CD14-positive monocyte (primary cell): ENCODE measurements around the gene SF3A1. TPM values are rescaled to one million over a fixed set of nuclear protein-coding genes. Genes with fewer than 3 reads are reported as not detected.

Experiments
- DNase-seq, 3 donors: peaks; one replicate each; pipeline ENCODE4 v3.0.0-alpha.2; 2011 to 2022
- H2AFZ ChIP-seq: 2 replicates; pipeline ENCODE4 v1.6.0; 2012; ENCODE audit warnings: mild to moderate bottlenecking, low read depth, low read length, inconsistent platforms; ENCODE audit not compliant: insufficient read depth, poor library complexity, severe bottlenecking
- H3K27ac ChIP-seq, 2 donors: 1 replicate in 1 of 2; 2 replicates in 1 of 2; pipeline ENCODE4 v1.5.1; 2012 to 2013; ENCODE audit warnings: low read length in 2 of 2, control low read depth in 1 of 2, inconsistent platforms in 1 of 2, low read depth in 1 of 2, mild to moderate bottlenecking in 1 of 2
- H3K27me3 ChIP-seq, 2 donors: one replicate each; pipeline versions ENCODE4 v1.6.0 to v1.6.1; 2011 to 2013; ENCODE audit warnings: low read length in 2 of 2; ENCODE audit not compliant: control insufficient read depth in 2 of 2, insufficient read depth in 2 of 2
- H3K36me3 ChIP-seq, 2 donors: replicated peaks in 1 of 2; 1 replicate in 1 of 2; 2 replicates in 1 of 2; pipeline versions ENCODE4 v1.5.1 to v1.6.1; 2012 to 2013; ENCODE audit warnings: low read length in 2 of 2, control low read depth in 1 of 2, inconsistent platforms in 1 of 2, mild to moderate bottlenecking in 1 of 2; ENCODE audit not compliant: insufficient read depth in 2 of 2, control insufficient read depth in 1 of 2
- H3K4me1 ChIP-seq, 2 donors: 1 replicate in 1 of 2; 2 replicates in 1 of 2; pipeline versions ENCODE4 v1.5.1 to v1.6.1; 2012 to 2013; ENCODE audit warnings: low read length in 2 of 2, control low read depth in 1 of 2, inconsistent platforms in 1 of 2, mild to moderate bottlenecking in 1 of 2, moderate library complexity in 1 of 2; ENCODE audit not compliant: insufficient read depth in 2 of 2, control insufficient read depth in 1 of 2
- H3K4me2 ChIP-seq: replicated peaks from 2 replicates; pipeline ENCODE3; 2012; ENCODE audit warnings: low read length, moderate library complexity, mild to moderate bottlenecking; ENCODE audit not compliant: poor library complexity, severe bottlenecking; ENCODE audit errors: extremely low read depth
- H3K4me3 ChIP-seq, 3 experiments: fragments of 200-600 bp in 1 of 3; sonication (generic) in 1 of 3; replicated peaks in 1 of 3; 1 replicate in 2 of 3; 2 replicates in 1 of 3; pipeline ENCODE4 v1.5.1; 2011 to 2013; ENCODE audit warnings: low read length in 3 of 3, mild to moderate bottlenecking in 3 of 3, control low read depth in 2 of 3, low read depth in 2 of 3, inconsistent platforms in 1 of 3, moderate library complexity in 1 of 3
- H3K79me2 ChIP-seq: 2 replicates; pipeline ENCODE4 v1.6.0; 2012; ENCODE audit warnings: mild to moderate bottlenecking, control low read depth, inconsistent platforms, low read length, moderate library complexity; ENCODE audit not compliant: insufficient read depth
- H3K9ac ChIP-seq: 2 replicates; pipeline ENCODE4 v1.6.0; 2017; ENCODE audit warnings: low read length, mild to moderate bottlenecking; ENCODE audit not compliant: insufficient read depth, poor library complexity, severe bottlenecking
- H3K9me3 ChIP-seq, 2 donors: replicated peaks in 1 of 2; 1 replicate in 1 of 2; 2 replicates in 1 of 2; pipeline versions ENCODE4 v1.5.1 to v1.6.1; 2012 to 2013; ENCODE audit warnings: low read length in 2 of 2, control low read depth in 1 of 2; ENCODE audit not compliant: control insufficient read depth in 1 of 2, insufficient read depth in 1 of 2
- H4K20me1 ChIP-seq: 2 replicates; pipeline ENCODE4 v1.6.0; 2012; ENCODE audit warnings: mild to moderate bottlenecking, low read length, control low read depth, moderate library complexity; ENCODE audit not compliant: insufficient read depth
- H3K27ac Mint-ChIP-seq, 7 donors: one replicate each; pipeline ENCODE4 v1.8.0; 2020; ENCODE audit warnings: mild to moderate bottlenecking in 7 of 7, mixed read lengths in 7 of 7, moderate library complexity in 6 of 7, inconsistent platforms in 2 of 7
- H3K27me3 Mint-ChIP-seq, 3 donors: one replicate each; pipeline ENCODE4 v1.8.0; 2021 to 2022; ENCODE audit warnings: low read depth in 3 of 3, mild to moderate bottlenecking in 3 of 3, mixed read lengths in 3 of 3, moderate library complexity in 3 of 3, inconsistent platforms in 1 of 3
- H3K36me3 Mint-ChIP-seq, 2 donors: one replicate each; pipeline ENCODE4 v1.8.0; 2020; ENCODE audit warnings: mixed read lengths in 2 of 2, inconsistent platforms in 1 of 2, mild to moderate bottlenecking in 1 of 2
- H3K4me1 Mint-ChIP-seq: one replicate; pipeline ENCODE4 v1.8.0; 2020; ENCODE audit warnings: mild to moderate bottlenecking, mixed read lengths
- H3K4me3 Mint-ChIP-seq, 2 donors: one replicate each; pipeline ENCODE4 v1.8.0; 2020; ENCODE audit warnings: mild to moderate bottlenecking in 2 of 2, mixed read lengths in 2 of 2, moderate library complexity in 1 of 2
- H3K9me3 Mint-ChIP-seq, 7 donors: one replicate each; pipeline ENCODE4 v1.8.0; 2020 to 2022; ENCODE audit warnings: mixed read lengths in 7 of 7, mild to moderate bottlenecking in 6 of 7, moderate library complexity in 6 of 7, inconsistent platforms in 2 of 7
- CTCF ChIP-seq: fragments of 200-600 bp; IDR thresholded peaks from one replicate; pipeline ENCODE4 v1.8.0; 2022; ENCODE audit warnings: antibody characterized with exemption, mild to moderate bottlenecking
- WGBS: methylation state at CpG from one replicate; pipeline ENCODE4 v1.1.5; 2013; ENCODE audit warnings: missing lambda C conversion rate; ENCODE audit not compliant: insufficient coverage; 5-methylcytosine and 5-hydroxymethylcytosine counted together
- intact Hi-C, 2 donors: fragments of 100-400 bp; cut with micrococcal nuclease; formaldehyde crosslinking; loops; one replicate each; pipeline versions ENCODE4 v1.15.0 to v1.15.1; 2023
- polyA plus RNA-seq, 3 donors: library from polyadenylated mRNA; depleted of rRNA in 1 of 3; unstranded in 2 of 3; stranded (reverse) in 1 of 3; fragments of 300-500 nt in 2 of 3; fragments of >200 nt in 1 of 3; fragmentation: Illumina TruSeq in 2 of 3; gene quantifications; 1 replicate in 2 of 3; 2 replicates in 1 of 3; pipeline ENCODE4 v1.2.3, GENCODE V29; 2012 to 2021

The SF3A1 gene
- polyA plus RNA-seq, 3 donors, result 34.7 to 102 (median 52.1) TPM

GRCh38 chr22:30291058-30291892 is 65.4 kb downstream of the SF3A1 start:
- Histone ChIP-seq H3K27ac (peak overlapping the region in 1 of 2 donors; percentile 46), H3K9ac (no peak overlapping the region), H3K36me3 (peaks cover 43 to 54% of the 10 kb centered on the region in 2 donors), H3K4me1 (peaks cover 23 to 40% of the 10 kb centered on the region in 2 donors), H3K79me2 (no peaks in the 10 kb centered on the region), H3K27me3 (no peaks in the 10 kb centered on the region), H4K20me1 (peaks cover 17% of the 10 kb centered on the region), H3K4me3 (no peak overlapping the region), H3K4me2 (no peak overlapping the region), H3K9me3 (no peaks in the 10 kb centered on the region), H2AFZ (no peak overlapping the region)
- no peak for TF ChIP-seq CTCF
- Mint-ChIP-seq H3K4me1 (peaks cover 27% of the 10 kb centered on the region), H3K4me3 (no peak overlapping the region), H3K27ac (peak overlapping the region in 4 of 7 donors; percentile 26 to 50 (median 36)), H3K9me3 (peaks cover 0 to 4% (median 0%) of the 10 kb centered on the region in 7 donors), H3K36me3 (peaks cover 43 to 51% of the 10 kb centered on the region in 2 donors), H3K27me3 (peaks cover 0 to 2% (median 0%) of the 10 kb centered on the region in 3 donors)
- 93% methylated on average over 9 of the region's 13 CpGs for WGBS
- no peak for DNase-seq
- intact Hi-C loops, result loop anchor here in 1 of 2 donors (5.0 kb wide), 1 partner anchor 36 kb away; the partner anchor contains the start of gene TBC1D10A

GRCh38 chr22:30290342-30291057 is 66.2 kb downstream of the SF3A1 start:
- intact Hi-C loops, result loop anchor here in 1 of 2 donors (5.0 kb wide), 1 partner anchor 37 kb away; the partner anchor contains the start of gene TBC1D10A
- Histone ChIP-seq H2AFZ (peak overlapping the region; percentile 80), H3K4me2 (peak overlapping the region; percentile 90), H3K9ac (no peak overlapping the region), H3K9me3 (no peaks in the 10 kb centered on the region), H4K20me1 (peaks cover 13% of the 10 kb centered on the region), H3K79me2 (no peaks in the 10 kb centered on the region), H3K27ac (peak overlapping the region; percentile 23 to 46), H3K27me3 (no peaks in the 10 kb centered on the region), H3K36me3 (peaks cover 35 to 46% of the 10 kb centered on the region in 2 donors), H3K4me1 (peaks cover 23 to 40% of the 10 kb centered on the region in 2 donors), H3K4me3 (peak overlapping the region in 1 of 3 experiments; percentile 82)
- Mint-ChIP-seq H3K4me3 (peak overlapping the region in 1 of 2 donors; percentile 83), H3K27ac (peak overlapping the region; percentile 26 to 90 (median 82)), H3K36me3 (peaks cover 37 to 43% of the 10 kb centered on the region in 2 donors), H3K27me3 (peaks cover 0 to 2% (median 0%) of the 10 kb centered on the region in 3 donors), H3K9me3 (peaks cover 0 to 4% (median 0%) of the 10 kb centered on the region in 7 donors), H3K4me1 (peaks cover 27% of the 10 kb centered on the region)
- DNase-seq, result no peak
- 54% methylated on average over 2 of the region's 3 CpGs for WGBS
- no peak for TF ChIP-seq CTCF
